GM12891 (cell line): ENCODE data around the gene CHKA.

Experiments
- DNase-seq: peaks from one replicate; pipeline ENCODE4 v3.0.0; 2011; ENCODE audit warnings: low spot score; ENCODE audit not compliant: insufficient read length
- FAIRE-seq: peaks from 2 replicates; lab custom pipeline; 2011; peaks lifted over from hg19 to GRCh38; lab: Jason Lieb, UNC
- PAX5 ChIP-seq: IDR thresholded peaks from 2 replicates; pipeline ENCODE4 v1.6.1; 2011; ENCODE audit warnings: low read length, moderate library complexity, mild to moderate bottlenecking; ENCODE audit not compliant: insufficient read depth, severe bottlenecking
- POLR2A ChIP-seq: IDR thresholded peaks from 2 replicates; pipeline ENCODE4 v1.6.1; 2011; ENCODE audit warnings: low read depth, low read length, control low read depth
- POLR2AphosphoS5 ChIP-seq: IDR thresholded peaks from 2 replicates; pipeline ENCODE4 v1.6.1; 2011; ENCODE audit warnings: low read depth, low read length, control low read depth
- POU2F2 ChIP-seq: IDR thresholded peaks from 2 replicates; pipeline ENCODE4 v1.6.1; 2011; ENCODE audit warnings: low read depth, mild to moderate bottlenecking, control low read depth, low read length, moderate library complexity
- SPI1 ChIP-seq: IDR thresholded peaks from 2 replicates; pipeline ENCODE4 v1.6.1; 2011; ENCODE audit warnings: low read depth, low read length, control low read depth
- TAF1 ChIP-seq: IDR thresholded peaks from 2 replicates; pipeline ENCODE4 v1.6.1; 2011; ENCODE audit warnings: low read depth, low read length, control low read depth

The CHKA gene

GRCh38 chr11:68018730-68019190, 102.4 kb downstream of the CHKA start:
- FAIRE-seq (no peak), DNase-seq (no peak)
- TF ChIP-seq POLR2A (no peak), TAF1 (no peak), PAX5 (no peak), POU2F2 (no peak), POLR2AphosphoS5 (no peak), SPI1 (no peak)

- TF ChIP-seq SPI1 (no peak), TAF1 (no peak), PAX5 (no peak), POLR2A (no peak), POLR2AphosphoS5 (no peak), POU2F2 (no peak)
- DNase-seq, result no peak
- FAIRE-seq, result no peak
Measured at GRCh38 chr11:68017980-68018729, 103.0 kb downstream of the CHKA start.

- FAIRE-seq, result no peak
- TF ChIP-seq POLR2AphosphoS5 (no peak), TAF1 (no peak), POU2F2 (no peak), POLR2A (no peak), PAX5 (no peak), SPI1 (no peak)
- DNase-seq, result no peak
Measured at GRCh38 chr11:68016904-68017817, 104.0 kb downstream of the CHKA start.

GRCh38 chr11:68016161-68016903, 104.9 kb downstream of the CHKA start:
- DNase-seq (no peak), FAIRE-seq (no peak)
- no peak for TF ChIP-seq SPI1
- no peak for TF ChIP-seq PAX5
- no peak for TF ChIP-seq POLR2AphosphoS5
- no peak for TF ChIP-seq POU2F2
- TF ChIP-seq POLR2A, result no peak
- TF ChIP-seq TAF1, result no peak

GRCh38 chr11:68015467-68015866, 105.7 kb downstream of the CHKA start:
- DNase-seq (no peak), FAIRE-seq (no peak)
- no peak for TF ChIP-seq POLR2AphosphoS5
- no peak for TF ChIP-seq POLR2A
- no peak for TF ChIP-seq SPI1
- no peak for TF ChIP-seq PAX5
- no peak for TF ChIP-seq POU2F2
- no peak for TF ChIP-seq TAF1

- FAIRE-seq (no peak), DNase-seq (no peak)
- TF ChIP-seq PAX5 (no peak), TAF1 (no peak), POLR2A (no peak)
Measured at GRCh38 chr11:68014947-68015447, 106.2 kb downstream of the CHKA start.

GRCh38 chr11:68014157-68014946, 106.8 kb downstream of the CHKA start:
- DNase-seq (no peak), FAIRE-seq (no peak)
- TF ChIP-seq POLR2A (no peak), PAX5 (no peak), POLR2AphosphoS5 (no peak), TAF1 (no peak)

- no peak for DNase-seq
- TF ChIP-seq POU2F2 (no peak), SPI1 (no peak), TAF1 (no peak), PAX5 (no peak), POLR2AphosphoS5 (no peak), POLR2A (no peak)
- no peak for FAIRE-seq
Measured at GRCh38 chr11:68013611-68014156, 107.5 kb downstream of the CHKA start.
